PFSK-1 (cell line): ENCODE results near the gene CAPG.

Experiments used
- POLR2AphosphoS5 ChIP-seq: IDR thresholded peaks from 2 replicates; pipeline ENCODE4 v1.6.1; 2012; ENCODE audit warnings: low read depth, mild to moderate bottlenecking, control low read depth, low read length, moderate library complexity
- SIN3A ChIP-seq: IDR thresholded peaks from 2 replicates; pipeline ENCODE4 v1.6.1; 2012; ENCODE audit warnings: mild to moderate bottlenecking, low read length, moderate library complexity, borderline replicate concordance; ENCODE audit not compliant: insufficient read depth
- TAF1 ChIP-seq: IDR thresholded peaks from 2 replicates; pipeline ENCODE4 v1.6.1; 2012; ENCODE audit warnings: low read length, control low read depth, borderline replicate concordance; ENCODE audit not compliant: insufficient read depth

DNA sequence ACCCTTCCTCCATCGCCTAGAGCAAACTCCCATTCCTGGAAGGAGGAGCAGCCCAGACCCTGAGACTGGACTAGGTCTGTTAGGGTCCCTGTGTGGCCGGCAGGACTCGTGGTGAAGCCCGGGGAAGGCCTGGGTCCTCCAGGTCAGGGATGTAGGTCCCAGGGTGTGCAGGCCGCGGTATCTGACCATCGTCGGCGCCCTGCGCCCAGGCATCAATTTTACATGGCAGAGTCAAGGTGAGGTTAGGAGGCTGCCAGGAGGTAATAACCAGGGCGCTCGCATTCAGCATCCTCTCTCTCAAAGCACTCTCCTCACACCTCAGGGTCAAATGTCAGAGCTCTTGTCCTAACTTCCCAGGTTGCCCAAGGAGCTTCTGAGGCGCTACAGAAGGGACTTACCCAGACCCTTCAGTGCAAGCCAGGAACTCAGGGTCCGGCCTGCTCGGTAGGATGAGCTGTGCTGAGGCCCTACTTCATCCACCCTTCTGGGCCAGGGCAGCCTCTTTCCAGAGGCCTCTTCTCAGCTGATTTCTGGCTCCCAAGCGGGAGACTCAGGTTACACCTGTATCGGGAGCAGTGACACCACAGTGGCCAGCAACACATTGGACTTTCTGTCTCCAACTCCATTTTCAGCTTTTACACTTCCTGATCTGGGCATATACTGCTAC, 9.0 kb upstream of the CAPG start:
- TF ChIP-seq TAF1 (no peak), SIN3A (no peak), POLR2AphosphoS5 (no peak)
